HUDEP-2 (cell line): ENCODE data around the gene MED13.
"Not testable (repeated sequence)": the region's sequence is repeated elsewhere in the genome, so short reads cannot be mapped to it uniquely, and the experiment has no call there.

ENCODE experiments used
- DNase-seq, 76 experiments: peaks; one replicate each; lab custom pipeline; 2025; ENCODE audit not compliant: unreplicated experiment in 76 of 76; lab: John Stamatoyannopoulos, UW

MED13 gene

DNA sequence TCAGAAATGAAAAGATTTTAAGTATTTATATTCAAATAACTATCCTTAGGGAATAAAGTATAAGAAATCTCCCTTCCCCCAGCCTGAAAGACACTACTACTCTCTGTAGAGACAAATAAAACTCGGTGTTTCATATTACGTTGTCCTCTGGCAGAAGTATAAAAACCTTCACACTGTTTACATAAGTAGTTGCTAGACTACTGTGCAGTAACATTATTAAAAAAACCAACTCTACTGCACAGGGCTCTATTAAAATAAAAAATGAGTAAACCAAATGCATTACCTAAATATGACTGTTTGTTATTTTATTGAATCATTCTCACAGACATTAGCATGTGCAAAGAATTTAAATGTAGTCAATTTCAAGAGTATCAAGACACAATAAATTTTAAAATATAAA is 67.4 kb downstream of the MED13 start:
- DNase-seq: no peak

DNA sequence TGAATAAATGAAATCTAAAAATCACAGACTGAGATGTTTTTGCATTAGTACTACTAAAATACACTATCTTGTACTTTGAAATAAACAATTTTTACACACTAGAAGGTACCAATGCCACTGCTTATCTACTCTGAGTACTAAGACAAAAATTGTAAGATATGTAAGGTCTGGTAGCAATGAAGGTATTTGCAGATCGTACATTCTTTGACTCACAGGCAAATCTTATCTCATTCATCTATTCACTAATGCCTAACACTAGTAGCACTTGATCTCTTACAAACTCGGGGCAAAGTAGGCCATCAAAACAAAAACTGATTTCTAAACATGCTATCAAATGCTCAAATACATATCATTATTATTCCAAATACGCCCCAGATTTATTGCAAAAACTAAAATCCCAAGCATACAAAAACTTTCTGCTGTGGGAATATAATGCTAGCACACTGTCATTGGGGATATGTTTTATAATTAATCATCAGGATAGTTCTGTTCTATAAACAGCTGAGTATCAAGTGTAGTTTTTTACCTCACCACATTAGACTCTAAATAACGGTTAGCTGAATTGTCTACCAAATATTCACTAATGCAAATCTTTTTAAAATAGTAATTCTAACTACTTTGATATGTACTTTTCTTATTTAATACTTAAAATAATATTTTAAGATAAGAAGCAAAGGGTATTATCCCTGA is 68.0 kb downstream of the MED13 start:
- no peak for DNase-seq

DNA sequence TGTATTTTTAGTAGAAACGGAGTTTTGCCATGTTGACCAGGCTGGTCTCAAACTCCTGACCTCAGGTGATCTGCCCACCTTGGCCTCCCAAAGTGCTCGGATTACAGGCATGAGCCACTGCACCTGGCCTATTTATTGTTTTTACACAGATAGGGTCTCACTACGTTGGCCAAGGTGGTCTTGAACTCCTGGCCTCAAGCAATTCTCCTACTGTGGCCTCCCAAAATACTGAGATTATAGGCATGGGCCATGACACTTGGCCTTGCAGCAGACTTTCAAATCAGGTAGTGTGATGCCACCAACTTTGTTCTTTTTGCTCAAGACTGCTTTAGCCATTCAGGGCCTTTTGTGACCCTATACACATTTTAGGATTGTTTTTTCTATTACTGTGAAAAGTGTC is 75.6 kb downstream of the MED13 start:
- DNase-seq: no peak

DNA sequence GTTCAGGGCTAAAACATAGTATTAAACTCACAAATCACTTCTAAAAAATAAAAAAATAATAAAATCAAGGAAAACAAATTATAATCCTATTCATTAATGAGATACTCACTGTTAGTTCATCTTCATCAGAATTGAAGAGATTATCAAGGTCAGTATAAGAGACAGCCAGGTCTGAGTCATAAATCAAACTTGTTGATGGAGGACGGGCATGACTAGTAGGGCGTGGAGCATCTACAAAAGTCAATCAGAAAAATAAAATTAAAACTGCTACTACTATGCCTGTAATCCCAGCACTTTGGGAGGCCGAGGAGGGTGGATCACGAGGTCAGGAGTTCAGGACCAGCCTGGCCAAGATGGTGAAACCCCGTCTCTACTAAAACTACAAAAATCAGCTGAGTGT is 78.2 kb downstream of the MED13 start:
- DNase-seq: no peak

DNA sequence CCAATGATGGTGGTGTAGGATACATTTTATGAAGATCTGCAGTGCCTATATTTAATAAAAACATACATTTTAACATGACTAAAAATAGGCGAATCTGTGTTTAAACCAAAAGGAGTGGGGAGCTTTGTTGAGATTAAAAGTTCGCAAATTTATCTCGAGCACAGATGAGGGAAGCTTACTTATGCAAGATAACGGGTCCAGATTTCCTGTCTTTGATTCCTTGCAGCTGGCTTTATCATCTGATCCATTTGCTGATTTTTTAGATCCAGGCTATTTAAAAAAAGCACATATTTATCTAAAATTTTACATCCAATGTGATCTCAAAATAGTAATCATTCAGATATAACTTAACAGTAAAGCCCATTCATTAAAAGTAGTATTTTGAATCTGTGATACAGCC is 80.3 kb downstream of the MED13 start:
- DNase-seq: no peak

DNA sequence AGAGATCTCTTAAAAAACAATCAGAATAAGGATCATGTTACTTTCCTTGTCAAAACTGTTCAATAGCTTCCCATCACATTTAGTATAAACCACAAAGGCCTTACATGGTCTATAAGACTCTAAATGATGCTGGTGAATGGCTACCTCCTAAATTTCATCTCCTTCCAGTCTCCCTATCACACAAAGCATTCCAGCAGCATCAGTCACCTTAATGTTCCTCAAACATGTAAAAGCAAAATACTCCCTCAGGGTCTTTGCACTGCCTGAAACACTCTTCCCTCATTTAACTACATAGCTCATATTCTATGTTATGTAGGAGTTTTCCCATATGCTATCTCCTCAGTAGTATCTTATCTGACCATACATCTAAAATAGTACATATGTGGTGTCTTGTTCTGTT is 83.8 kb downstream of the MED13 start:
- no peak for DNase-seq

DNA sequence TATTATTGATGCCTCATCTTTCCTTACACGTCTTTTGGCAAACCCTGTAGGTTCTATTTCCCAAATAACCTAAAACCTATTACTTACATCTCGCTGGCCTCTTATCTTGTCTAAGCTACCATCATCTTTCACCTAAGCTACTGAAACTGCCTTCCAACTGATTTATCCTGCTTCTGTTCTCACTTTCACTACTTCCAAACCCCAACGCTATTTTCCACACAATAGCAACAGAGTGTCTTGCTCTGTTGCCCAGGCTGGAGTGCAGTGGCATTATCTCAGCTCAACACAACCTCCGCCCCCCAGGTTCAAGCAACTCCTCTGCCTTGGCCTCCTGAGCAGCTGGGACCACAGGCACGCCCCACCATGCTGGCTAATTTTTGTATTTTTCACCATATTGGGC is 84.5 kb downstream of the MED13 start:
- no peak for DNase-seq

DNA sequence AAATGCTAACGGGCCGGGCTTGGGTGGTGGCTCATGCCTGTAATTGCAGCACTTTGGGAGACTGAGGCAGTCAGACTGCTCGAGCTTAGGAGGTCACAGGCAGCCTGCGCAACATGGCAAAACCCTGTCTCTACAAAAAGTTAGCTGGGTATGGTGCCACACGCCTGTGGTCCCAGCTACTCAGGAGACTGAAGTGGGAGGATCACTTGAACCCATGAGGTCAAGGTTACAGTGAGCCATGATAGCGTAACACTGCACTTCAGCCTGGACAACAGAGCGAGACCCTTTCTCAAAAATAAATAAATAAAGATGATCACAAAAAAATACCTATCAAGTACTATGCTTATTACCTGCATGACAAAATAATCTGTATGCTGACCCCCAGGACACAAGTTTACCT is 91.0 kb downstream of the MED13 start:
- no peak for DNase-seq

DNA sequence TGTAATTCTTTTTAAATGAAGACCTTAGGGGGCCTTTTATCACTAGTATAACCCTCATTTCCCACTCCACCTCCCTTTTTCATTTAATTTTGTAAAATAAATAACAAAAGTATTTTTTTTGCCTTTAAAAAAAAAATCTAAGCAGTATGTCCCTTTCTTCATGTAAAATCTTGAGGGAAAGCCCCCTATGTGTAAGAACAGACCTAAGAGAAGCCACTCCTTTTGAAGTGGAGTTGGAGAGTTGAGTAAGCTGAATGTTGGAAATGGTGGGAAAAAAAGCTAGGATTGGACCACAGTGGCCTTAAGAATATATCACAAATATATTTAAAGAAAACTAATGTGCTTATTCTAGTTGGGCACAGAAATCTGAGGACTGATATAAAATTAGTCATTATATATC is 92.8 kb downstream of the MED13 start:
- no peak for DNase-seq

DNA sequence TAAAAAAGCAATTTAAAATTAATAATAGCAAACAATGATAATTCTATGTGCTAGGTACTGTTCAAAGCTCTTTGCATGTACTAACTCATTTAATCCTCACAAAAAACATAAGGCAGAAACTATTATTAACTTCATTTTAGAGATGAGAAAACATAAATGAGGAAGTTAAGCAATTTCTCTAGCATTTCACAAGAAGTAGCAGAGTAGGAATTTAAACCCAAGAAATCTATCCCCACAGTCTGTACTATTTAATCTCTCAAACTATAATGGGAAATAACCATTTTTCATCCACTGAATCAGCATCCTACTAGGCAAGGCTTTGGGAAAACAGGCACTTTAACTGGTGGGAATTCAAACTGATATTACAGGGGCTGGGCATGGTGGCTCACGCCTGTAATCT is 95.0 kb downstream of the MED13 start:
- no peak for DNase-seq

DNA sequence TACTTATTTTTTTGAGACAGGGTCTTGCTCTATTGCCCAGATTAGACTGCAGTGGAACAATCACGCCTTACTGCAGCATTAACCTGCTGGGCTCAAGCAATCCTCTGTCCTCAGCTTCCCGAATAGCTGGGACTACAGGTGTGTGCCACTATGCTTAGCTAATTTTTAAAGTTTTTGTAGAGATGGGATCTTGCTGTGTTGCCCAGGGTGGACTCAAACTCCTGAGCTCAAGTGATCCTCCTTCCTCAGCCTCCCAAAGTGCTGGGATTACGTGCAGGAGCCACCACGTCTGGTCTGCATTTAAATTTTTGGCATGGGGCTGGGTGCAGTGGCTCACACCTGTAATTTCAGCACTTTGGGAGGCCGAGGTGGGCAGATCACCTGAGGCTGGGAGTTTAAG is 96.3 kb downstream of the MED13 start:
- no peak for DNase-seq

DNA sequence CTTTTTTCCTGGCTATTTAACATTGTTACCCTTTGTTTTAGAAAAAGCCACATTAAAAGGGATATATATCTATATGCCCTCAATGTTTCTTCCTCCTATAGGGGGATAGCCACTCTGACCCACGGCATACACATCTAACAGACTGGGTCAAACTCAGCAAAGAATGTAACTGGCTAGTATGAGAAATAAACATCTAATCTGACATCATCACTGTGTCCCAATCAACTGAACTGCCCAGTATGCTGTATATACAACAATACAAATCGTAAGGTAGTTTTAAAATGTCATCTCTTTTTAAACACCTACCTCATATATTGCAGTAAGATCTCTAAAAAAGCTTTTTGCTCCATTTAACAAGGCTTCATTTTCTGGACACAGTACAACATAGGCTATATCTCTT is 97.3 kb downstream of the MED13 start:
- DNase-seq: no peak

DNA sequence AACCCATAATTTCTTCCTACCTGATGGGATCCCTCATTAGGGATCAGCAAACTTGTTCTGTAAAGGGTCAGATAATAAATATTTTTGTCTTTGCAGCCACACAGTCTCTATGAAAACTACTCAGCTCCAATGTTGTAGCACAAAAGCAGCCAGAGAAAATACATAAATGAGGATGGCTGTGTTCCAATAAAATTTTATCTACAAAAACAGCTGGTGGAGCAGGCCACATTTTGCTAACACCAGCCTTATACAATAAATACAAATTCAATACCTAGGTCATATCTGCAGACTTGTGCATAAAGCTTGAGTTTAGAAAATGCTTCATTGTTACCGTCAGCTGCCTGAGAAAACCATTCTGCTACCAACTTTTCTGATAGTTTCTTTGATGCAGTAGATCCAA is 98.9 kb downstream of the MED13 start:
- DNase-seq: peak in 49 of 76 experiments; percentile 1 to 87 (median 65)

DNA sequence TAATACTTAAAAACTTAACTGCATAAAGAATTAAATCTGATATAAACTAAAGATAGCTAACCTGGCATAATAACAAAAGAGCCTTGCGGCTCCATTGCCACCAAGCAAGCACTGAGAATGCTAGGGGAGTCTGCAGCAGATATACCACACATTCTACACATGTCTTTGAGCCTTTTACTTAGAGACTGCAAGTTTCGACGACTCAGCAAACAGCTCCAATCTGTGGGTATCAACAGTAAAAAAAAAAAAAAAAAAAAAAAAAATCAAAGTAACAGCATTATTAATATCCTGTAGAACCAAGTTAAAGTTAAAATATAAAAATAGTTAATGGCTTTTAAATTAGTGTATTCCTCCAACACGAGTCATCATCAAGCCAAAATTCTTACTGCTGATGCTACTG is 109.5 kb downstream of the MED13 start:
- no peak for DNase-seq

DNA sequence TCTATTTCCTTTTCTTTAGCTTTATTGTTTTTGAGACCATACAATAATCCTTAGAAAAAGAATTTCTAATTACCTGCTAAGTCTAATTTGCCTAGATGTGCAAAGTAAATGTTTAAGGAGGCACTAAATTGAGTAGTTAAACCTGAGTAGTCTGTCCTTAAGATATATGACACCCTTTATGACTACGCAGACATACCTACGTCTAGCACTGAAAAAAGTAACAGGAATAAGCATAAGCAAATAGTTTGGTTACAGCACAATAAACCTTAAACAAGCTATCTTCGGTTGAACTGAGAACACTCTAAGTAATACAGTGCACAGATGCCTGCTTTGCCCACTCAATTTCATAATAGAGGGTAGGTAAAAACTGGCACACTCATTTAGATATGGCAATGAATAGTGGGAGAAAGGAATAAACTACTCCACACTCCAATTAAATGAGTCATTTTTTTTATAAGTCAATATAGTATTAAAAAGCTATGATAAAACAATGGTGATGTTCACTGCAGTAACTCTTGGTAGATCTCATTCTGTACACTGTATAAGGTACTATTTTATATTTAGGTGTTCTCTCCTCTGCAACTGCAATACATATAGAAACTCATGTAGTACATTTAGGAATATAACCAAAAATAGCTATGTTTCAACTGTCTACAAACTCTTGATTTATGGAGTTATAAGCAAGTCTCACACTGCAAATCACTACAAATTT is 117.6 kb downstream of the MED13 start:
- DNase-seq: no peak

DNA sequence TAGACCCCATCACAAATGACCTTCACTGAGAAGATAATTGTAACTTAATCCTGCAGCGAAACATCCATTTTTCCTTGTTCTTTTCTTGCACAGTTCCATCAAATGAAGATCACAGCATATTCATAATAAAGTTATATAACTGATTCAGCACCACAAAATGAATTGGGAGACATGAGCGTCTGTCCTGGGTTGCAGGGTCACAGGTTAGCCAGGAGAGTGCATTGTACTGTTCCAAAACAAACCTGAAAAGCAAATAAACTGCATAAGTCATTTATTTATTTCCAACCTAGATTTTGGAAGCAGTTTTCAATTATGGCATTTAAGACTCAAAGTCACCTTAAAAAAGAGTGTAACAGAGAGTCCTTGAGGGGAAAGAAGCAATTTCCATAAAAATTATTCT is 118.7 kb downstream of the MED13 start:
- no peak for DNase-seq

DNA sequence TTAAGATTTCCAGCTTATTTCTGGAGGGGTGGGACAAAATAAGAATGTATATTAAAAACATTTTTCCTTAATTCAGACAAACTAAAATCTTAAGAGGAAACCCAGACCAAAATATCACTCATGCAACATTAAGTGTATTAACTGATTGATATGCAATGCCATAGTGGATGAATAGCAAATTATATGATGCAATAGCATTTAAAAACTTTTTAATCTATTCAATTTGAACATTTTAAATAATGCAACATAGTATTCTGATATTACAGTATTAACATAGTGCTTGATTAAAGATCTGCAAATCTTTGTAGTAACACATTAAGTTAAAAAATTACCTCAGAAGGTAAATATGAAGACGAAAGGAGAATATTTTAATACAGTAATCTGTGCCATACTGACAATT is 122.0 kb downstream of the MED13 start:
- no peak for DNase-seq

DNA sequence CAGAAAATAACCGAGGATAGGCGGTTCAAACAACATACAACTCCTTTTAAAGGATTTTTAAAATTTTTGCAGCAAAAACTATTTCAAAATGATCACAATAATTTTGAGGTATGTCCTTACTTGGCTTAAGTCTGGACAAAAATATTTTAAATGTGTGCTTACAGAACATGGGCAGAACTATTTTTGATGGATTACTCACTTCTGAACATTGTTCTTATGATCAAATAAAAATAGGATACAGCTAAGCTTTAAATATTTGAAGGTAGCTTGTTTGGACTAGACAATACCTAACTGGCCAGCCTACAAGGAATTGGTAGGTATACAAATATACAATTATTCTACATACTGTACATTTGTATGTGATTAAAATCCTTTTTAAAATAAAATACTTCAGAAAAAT is 123.0 kb downstream of the MED13 start:
- no peak for DNase-seq

DNA sequence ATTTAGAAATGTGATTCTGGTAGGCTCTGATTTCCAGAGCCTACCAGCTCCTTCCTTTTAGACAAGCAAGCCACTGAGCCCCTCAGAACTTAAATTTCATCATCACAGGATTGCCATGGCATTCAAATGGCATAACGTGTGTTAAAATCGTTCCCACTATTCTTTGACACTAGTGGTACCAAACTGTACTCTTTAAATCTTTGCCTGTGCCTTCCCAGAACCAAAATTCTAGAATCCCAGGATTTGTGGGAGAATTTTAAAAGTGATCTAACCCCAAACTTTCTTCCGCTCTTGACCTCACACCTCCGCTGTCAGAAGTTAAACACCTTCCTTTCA is 137.0 kb downstream of the MED13 start:
- DNase-seq: no peak

DNA sequence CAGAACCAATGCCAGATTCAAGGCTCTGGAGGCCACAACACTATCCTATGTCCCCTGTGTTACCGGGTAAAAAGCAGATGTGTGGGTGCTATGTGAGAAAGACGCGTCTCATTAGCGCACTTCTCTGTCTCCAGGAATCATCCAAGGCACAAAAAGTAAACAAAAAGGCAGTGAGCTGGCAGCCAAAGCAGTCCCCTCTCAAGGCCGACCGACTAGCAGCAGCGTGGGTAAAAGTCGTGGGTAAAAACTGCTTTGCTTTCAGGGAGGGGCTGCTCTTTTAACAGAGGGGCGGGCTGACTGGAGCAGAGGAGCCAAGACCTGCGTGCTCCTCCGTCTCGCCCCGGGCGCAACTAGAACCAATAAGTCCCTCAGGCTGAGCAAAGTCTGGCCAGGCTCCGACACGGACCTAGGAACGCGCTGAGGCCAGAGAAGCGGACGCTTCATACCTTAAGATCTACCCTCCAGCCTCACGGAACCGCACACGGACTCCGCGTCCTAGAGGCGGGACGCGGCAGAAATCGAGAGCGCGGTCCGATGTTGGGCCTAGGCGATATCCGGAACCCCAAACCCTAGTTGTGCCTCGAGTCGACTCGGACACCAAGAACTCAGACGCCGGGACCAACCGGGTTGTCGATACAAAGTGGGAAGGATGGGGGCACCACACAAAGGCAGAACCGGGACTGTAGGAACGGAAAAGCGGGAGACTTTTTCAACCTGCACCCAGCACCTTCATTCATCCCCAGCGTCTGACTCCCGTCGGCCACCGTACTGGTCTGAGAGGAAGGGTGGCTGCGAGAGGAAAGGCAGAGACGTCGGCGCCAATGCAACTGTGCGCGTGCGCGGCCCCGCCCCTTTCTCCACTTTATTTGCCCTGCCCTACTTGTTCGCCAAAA is 137.6 kb downstream of the MED13 start, which contains the start of gene INTS2:
Gene INTS2, minus strand, starts transcription at position 775 of the 893 bp plus-strand sequence. CDS start 1,338 bp downstream, outside the sequence.
- DNase-seq: peak in 75 of 76 experiments; percentile 63 to 95 (median 86)

DNA sequence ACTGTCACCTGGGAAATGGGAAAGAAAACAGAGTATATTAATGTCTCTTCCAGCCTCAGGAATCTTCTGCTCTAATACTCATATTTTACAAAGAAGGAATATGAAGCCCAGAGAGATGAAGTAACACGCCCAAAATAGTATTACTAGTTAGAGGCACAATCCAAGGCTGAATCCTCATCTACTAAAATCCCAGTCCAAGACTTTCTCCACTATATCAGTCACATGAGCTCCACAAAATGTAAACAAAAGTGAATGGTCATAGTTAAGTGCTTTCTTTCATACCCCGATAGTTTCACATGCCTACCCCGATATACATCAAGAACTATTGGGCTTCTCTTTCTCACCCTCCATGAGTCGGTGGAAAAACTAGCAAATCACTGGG is 138.3 kb downstream of the MED13 start:
- peak in 1 of 76 experiments; percentile 39 for DNase-seq

DNA sequence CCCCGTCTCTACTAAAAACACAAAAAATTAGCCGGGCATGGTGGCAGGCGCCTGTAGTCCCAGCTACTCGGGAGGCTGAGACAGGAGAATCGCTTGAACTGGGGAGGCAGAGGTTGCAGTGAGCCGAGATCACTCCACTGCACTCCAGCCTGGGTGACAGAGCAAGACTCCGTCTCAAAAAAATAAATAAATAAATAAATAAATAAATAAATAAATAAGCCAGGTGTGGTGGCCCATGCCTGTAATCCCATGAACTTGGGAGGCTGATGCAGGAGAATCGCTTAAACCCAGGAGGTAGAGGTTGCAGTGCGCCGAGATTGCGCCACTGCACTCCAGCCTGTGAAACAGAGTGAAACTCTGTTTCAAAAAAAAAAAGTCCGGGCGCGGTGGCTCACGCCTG is 149.9 kb downstream of the MED13 start:
- DNase-seq: not testable (repeated sequence)
